Stimulated activated CD8-positive, alpha-beta memory T cell treated with anti-CD3 and anti-CD28 coated beads, Interleukin-15, amount 100 ng/mL, for 24 hours (primary cell): ENCODE results near the gene TBC1D21.

ENCODE experiments used
- DNase-seq: peaks from one replicate; pipeline ENCODE4 v3.0.0-alpha.2; 2020; ENCODE audit warnings: low read depth

The TBC1D21 gene

GRCh38 chr15:73873456-73873855 is at the start of gene TBC1D21:
TSS of gene TBC1D21 (plus strand) at chr15:73873564. CDS start at chr15:73873710, 146 bp downstream.
- DNase-seq = no peak

GRCh38 chr15:73826711-73827251 is 46.6 kb upstream of the TBC1D21 start:
- no peak for DNase-seq

- no peak for DNase-seq
Observed at GRCh38 chr15:73829523-73829922, 43.8 kb upstream of the TBC1D21 start.

DNA sequence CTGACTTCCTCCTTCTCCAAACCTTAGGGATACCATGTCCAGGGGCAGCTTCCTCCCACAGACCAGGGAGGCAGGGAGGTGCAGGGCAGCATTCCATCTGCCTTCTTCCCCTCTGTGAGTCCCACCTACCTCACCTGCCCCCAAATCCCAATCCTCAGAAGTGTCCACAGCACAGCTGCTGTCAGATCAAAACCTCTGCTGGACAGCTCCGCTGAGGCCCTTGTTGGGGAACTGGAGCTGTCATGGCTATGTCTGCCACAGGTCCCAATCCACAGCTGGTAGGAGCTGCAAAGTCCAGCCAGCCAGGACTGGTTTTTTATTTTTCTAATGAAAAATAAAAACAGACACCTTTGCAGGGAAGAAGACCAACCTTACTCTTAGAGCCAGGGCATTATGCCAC is 40.7 kb upstream of the TBC1D21 start:
- no peak for DNase-seq

GRCh38 chr15:73836845-73837244 is 36.5 kb upstream of the TBC1D21 start:
- DNase-seq = no peak

- no peak for DNase-seq
Observed at GRCh38 chr15:73838831-73839426, 34.4 kb upstream of the TBC1D21 start.

DNA sequence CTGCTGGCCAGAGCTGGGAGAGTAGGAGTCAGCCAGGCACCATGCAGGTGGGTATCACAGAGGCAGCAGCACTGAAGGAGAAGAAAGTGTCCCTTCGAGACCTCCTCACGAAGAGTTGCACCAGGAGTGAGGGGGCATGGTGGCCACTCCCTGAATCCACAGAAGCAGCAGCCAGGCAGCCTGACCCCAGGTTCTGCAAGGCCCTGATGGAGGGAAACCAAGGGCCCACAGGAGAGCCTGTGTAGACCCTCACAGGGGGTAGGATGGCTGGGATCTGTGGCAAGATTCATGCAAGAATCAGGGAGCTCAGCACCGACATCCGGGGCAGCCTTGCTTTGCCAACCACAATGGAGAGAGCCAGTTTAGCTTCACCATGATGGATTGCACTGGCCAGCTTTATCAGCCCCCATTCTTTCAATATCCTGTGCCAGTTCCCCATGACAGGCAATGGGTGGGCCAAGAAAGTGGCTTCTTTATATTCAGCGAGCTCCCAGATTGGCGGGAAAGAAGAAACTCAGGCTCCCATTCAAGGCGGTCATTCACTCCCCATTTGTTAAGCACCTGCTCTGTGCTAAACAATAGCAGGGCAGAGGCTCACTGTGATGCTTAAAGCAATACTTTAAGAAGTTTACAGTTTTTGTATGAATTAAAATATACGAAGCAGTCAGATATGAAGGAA is 33.5 kb upstream of the TBC1D21 start:
- no peak for DNase-seq

DNA sequence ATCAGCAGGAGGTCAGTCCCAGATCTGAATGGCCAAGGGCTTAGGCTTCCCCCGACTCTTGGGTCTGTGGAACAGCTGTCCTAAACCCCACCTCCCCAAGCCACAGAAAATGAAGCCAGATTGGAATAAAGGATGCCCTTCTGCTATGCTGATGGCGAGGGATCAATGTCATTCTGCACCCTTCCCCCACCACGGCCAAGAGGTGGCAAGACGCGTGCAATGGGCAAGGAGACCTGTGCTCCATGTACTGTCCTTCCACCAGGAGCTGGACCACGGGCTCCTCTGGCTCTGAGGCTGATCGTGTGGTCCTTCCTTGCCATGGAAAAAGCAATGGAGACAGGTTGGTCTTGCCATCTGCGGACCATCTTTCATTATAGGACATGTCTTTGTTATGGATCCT is 32.6 kb upstream of the TBC1D21 start:
- DNase-seq = no peak

DNA sequence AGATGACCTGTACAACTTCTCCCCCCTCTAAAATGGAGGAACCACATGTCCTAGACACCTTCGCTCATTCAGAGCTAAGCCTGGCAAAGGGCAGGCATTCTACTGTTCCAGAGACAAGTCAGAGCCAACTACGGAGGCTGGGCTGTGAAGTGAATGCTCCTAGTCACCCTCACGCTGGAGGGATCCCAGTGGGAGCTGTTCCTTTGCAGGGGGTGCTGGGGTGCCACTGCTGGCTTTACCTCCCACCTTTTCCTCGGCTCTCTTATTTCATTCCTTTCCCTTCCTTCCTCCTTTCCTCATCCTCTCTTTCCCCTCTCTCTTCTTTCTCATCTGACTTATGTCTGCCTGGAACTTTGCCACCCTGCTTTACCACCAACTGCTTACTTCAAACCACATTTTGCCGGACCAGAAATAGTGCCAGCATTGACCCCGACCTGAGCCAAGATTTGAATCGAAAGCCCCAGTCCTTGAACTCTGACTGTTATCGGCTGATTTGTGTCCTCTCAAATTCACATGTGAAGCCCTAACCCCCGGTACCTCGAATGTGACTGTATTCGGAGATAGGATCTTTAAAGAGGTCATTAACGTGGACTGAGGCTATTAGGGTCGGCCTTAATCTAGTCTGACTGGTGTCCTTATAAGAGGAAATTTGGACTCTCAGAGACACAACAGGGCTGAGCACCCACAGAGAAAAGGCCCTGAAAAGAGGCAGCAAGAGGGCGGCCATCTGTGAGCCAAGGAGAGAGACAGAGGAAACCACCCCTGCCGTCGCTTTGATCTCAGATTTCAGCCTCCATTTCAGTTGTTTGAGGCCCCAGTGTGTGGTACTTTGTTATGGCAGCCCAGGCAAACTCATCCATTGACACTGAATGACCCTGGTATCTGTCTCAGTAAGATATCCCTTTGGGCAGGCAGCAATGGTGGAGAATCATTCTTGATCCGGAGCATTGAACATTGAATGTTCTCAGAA is 31.3 kb upstream of the TBC1D21 start:
- no peak for DNase-seq

DNA sequence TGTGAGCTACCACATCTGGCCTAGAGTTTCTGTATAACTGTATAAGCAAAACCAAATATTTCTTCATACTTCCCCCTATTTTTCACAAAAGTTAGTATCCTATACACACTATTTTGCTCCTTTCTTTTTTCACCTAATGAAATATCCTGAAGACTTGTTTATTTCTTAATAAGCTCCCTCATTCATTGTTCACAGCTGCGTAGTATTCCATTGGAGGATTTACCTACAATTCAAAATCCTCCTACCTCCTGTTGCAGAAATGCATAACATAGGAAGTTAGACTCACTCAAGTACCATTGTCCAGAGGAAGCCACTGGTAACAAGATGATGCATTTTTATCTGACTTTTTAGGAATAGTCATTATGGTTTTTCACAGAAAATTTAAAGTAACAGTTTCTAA is 29.6 kb upstream of the TBC1D21 start:
- no peak for DNase-seq

DNA sequence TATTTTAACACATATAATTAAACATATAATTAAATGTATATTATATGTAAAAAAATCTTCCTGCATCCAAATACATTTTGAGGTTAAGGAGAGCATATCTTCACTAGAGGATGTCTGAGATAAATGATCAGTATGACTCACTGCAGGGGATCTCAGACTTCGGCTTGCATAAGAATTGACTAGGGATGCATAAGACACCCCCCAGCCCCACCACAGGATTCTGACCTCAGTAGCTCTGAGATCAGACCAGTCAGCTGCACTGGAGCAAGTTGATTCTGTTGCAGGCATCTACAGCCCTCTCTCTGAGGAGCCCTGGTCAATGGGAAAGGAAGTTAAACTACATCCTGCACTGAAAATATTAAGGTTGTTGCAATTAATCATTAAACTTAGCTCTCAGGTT is 29.0 kb upstream of the TBC1D21 start:
- DNase-seq = no peak

DNA sequence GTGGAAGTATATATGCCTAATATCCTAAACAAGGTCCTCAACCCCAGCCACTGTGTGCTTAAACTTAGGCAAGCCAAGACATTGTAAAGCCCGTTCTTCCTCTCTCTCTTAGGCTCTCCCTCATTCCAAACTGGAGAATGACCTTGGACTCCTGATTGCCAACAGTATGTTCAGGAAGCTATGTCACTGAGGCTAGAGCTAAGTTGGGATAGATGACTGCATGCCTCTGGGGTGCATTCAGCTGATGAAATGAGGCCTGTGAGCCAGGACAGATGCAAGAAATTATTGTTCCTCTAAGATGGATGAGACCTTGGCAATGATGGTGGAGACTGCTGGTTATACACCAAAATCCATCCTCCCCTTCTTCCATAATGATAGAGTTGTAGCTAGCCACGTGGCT is 27.9 kb upstream of the TBC1D21 start:
- DNase-seq = no peak

- DNase-seq = no peak
Observed at GRCh38 chr15:73845907-73846306, 27.5 kb upstream of the TBC1D21 start.

GRCh38 chr15:73849641-73850040 is 23.7 kb upstream of the TBC1D21 start:
- no peak for DNase-seq

DNA sequence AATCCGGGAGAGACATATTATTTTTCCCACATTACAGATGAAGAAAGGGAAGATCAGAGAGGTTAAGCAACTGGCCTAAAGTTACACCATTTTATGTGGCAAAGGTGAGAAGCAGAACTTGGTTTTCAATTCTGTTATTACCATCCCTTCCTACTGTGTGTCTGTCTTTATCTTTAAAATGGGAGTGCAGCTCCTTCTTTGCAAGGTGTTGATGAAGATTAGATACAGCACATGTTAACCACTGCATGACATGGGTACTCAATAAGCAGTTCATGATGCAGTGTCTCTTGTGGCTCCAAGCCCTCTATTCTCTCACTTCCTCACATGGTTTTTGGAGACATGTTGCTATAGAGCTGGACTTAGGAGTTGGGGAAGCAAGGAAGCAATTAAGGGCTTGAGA is 23.1 kb upstream of the TBC1D21 start:
- DNase-seq = no peak

GRCh38 chr15:73851689-73852088 is 21.7 kb upstream of the TBC1D21 start:
- DNase-seq = no peak

DNA sequence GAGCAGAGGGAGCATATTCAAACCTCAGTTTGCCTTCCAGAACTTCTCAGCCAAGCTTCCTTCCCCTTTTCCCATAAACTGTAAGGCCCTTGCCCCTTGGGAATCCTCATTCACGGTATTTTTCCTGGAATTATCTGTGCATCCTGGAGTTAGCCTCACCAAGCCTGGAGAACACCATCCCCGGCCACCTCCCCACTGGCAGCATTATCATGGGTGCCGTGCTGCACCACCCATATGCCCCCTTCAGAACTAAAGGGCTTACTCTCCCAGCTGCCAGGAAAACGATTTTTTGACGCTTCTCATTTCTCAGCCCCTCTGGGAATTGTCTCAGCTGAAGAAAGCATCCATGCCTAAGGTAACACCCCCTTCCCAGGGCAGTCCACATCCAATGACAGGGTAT is 20.9 kb upstream of the TBC1D21 start:
- no peak for DNase-seq

DNA sequence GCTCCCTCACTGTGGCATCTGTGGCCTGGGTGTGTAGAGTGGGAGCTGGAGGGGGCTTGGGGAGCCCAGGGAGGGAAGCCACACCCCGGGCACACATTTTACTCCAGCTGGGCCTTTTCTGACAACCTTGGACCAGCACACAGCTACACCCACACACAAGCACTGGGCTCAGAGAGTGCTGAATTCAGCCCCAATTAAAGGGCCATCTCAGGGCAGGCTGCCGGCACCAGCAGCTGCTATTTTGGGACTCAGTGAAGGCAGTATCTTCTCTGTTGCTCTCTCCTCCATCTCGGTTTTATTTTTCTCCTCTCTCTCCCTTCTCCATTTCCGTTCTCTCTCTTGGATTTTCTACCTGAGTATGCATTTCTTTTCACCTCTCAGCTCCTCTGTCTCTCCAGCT is 19.1 kb upstream of the TBC1D21 start:
- no peak for DNase-seq

DNA sequence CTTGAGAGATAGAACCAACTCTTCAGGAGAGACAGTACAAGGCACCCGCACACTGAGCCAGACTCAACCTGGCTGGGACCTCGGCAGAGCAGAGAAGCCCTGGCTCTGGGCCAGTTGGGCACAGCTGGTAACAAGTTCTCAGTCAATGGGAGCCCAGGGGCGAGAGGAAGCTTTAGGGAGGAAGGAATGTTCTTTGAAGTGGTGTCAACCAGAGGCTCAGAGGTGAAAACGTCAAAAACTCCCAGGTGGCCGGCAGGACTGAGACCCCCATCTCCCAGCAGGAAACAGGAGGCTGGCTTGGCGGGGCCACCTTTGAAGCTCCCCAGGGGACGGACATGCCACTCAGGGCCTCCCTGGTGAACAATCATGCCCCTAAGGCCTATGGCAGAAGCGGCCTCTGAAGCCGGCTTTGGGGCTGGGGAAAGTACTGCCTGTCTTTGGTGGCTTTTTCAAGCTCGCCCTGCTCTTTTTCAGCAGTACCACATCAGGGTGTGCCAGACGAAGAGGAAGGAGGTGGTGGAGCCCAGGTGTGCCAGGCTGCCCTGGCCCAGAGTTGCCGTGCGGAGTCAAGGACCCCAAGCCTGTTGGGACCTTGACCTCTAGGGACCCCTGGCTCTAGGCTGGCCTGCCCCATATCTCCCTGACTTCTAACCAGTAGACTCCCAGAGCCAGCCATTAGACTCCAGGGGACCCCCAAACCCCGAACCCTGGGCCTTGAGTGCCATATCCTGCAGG is 16.7 kb upstream of the TBC1D21 start:
- DNase-seq = no peak

- no peak for DNase-seq
Observed at GRCh38 chr15:73857193-73857920, 16.0 kb upstream of the TBC1D21 start.

GRCh38 chr15:73858062-73858461 is 15.3 kb upstream of the TBC1D21 start:
- no peak for DNase-seq
